ENCODE measurements around the gene CCDC3. TPM values are rescaled to one million over a fixed set of nuclear protein-coding genes. Genes with fewer than 3 reads are reported as not detected.
A peak's percentile ranks its signal among the peaks of the same experiment; 100 is the strongest.
"Not testable (repeated sequence)": the region's sequence is repeated elsewhere in the genome, so short reads cannot be mapped to it uniquely, and the experiment has no call there.

CCDC3 gene
- total RNA-seq, 4 donors from 2014 or later: 5.6 to 34.3 (median 13.4) TPM

GRCh38 chr10:12873172-12873571, 128.3 kb downstream of the CCDC3 start:
- H3K4me3 ChIP-seq: no peak overlapping the region
- no peaks in the 10 kb centered on the region for H3K27me3 ChIP-seq
- H3K4me1 ChIP-seq: peaks cover 0 to 36% (median 3%) of the 10 kb centered on the region in 3 donors
- H3K27ac ChIP-seq: peak overlapping the region in 2 of 4 donors; percentile 8 to 46
- DNase-seq: no peak
- H3K36me3 ChIP-seq: no peaks in the 10 kb centered on the region
- 37 to 40% methylated on average over 7 to 8 of the region's 8 CpGs for WGBS, 2 donors
- no peaks in the 10 kb centered on the region for H3K9me3 ChIP-seq
- intact Hi-C loops (cut with DNase I): no loop called here
- TF ChIP-seq, protein P1, sequence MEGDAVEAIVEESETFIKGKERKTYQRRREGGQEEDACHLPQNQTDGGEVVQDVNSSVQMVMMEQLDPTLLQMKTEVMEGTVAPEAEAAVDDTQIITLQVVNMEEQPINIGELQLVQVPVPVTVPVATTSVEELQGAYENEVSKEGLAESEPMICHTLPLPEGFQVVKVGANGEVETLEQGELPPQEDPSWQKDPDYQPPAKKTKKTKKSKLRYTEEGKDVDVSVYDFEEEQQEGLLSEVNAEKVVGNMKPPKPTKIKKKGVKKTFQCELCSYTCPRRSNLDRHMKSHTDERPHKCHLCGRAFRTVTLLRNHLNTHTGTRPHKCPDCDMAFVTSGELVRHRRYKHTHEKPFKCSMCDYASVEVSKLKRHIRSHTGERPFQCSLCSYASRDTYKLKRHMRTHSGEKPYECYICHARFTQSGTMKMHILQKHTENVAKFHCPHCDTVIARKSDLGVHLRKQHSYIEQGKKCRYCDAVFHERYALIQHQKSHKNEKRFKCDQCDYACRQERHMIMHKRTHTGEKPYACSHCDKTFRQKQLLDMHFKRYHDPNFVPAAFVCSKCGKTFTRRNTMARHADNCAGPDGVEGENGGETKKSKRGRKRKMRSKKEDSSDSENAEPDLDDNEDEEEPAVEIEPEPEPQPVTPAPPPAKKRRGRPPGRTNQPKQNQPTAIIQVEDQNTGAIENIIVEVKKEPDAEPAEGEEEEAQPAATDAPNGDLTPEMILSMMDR (IDR thresholded peaks at IDR 0.05): no peak
- no peak for TF ChIP-seq POLR2A (IDR thresholded peaks at IDR 0.05)

- H3K4me3 ChIP-seq: no peak overlapping the region
- H3K4me1 ChIP-seq: peaks cover 0 to 36% (median 3%) of the 10 kb centered on the region in 3 donors
- no peaks in the 10 kb centered on the region for H3K36me3 ChIP-seq
- WGBS, 2 donors: 81 to 92% methylated on average over 9 of the region's 9 CpGs
- intact Hi-C loops (cut with DNase I): no loop called here
- TF ChIP-seq, protein P1 (IDR thresholded peaks at IDR 0.05): no peak
- no peak for TF ChIP-seq POLR2A (IDR thresholded peaks at IDR 0.05)
- no peaks in the 10 kb centered on the region for H3K9me3 ChIP-seq
- no peak for DNase-seq
- H3K27ac ChIP-seq: peak overlapping the region in 1 of 4 donors; percentile 46
- no peaks in the 10 kb centered on the region for H3K27me3 ChIP-seq
Observed at GRCh38 chr10:12872577-12872976, 128.9 kb downstream of the CCDC3 start.

GRCh38 chr10:12869427-12869826, 132.1 kb downstream of the CCDC3 start:
- no peak for TF ChIP-seq POLR2A (IDR thresholded peaks at IDR 0.05)
- TF ChIP-seq, protein P1 (IDR thresholded peaks at IDR 0.05): no peak
- WGBS, 2 donors: 43 to 68% methylated on average over 2 to 3 of the region's 3 CpGs
- H3K4me3 ChIP-seq: no peak overlapping the region
- H3K4me1 ChIP-seq: peaks cover 0 to 11% (median 0%) of the 10 kb centered on the region in 3 donors
- no peaks in the 10 kb centered on the region for H3K36me3 ChIP-seq
- H3K27me3 ChIP-seq: no peaks in the 10 kb centered on the region
- DNase-seq: no peak
- no peaks in the 10 kb centered on the region for H3K9me3 ChIP-seq
- intact Hi-C loops (cut with DNase I): no loop called here
- H3K27ac ChIP-seq: no peak overlapping the region

DNA sequence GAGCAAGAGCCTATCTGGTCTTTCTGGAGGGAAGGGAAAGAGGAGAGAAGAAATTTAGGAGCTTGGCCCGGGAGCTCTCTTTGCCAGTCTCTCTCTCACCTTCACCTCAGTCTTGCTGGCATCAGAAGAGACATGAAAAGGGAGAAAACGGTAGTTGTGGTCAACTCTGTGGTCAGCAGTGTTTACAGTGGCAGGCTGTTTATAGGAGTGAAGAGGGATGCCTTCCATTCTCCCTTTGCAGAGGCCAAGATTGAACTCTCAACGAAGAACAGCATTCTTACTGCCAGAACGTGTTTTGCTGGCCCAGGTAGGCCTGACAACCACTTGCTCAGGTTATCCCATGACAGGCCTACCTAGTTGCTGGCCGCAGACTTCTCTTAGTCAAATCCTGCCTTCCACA, 133.3 kb downstream of the CCDC3 start:
- Histone ChIP-seq H3K9me3 (no peaks in the 10 kb centered on the region), H3K36me3 (no peaks in the 10 kb centered on the region), H3K4me1 (peaks cover 0 to 7% (median 0%) of the 10 kb centered on the region in 3 donors), H3K4me3 (no peak overlapping the region), H3K27me3 (no peaks in the 10 kb centered on the region), H3K27ac (no peak overlapping the region)
- no peak for DNase-seq
- no peak for TF ChIP-seq POLR2A (IDR thresholded peaks at IDR 0.05)
- TF ChIP-seq, protein P1 (IDR thresholded peaks at IDR 0.05): no peak
- 66 to 73% methylated on average over 5 of the region's 5 CpGs for WGBS, 2 donors
- intact Hi-C loops (cut with DNase I): no loop called here

- H3K9me3 ChIP-seq; H3K36me3 ChIP-seq; H3K4me1 ChIP-seq; DNase-seq; H3K27me3 ChIP-seq; H3K27ac ChIP-seq; H3K4me3 ChIP-seq; intact Hi-C loops (cut with DNase I): not testable (repeated sequence)
- 46 to 75% methylated on average over 4 to 6 of the region's 6 CpGs for WGBS, 2 donors
Observed at GRCh38 chr10:12865515-12865914, 136.0 kb downstream of the CCDC3 start.

DNA sequence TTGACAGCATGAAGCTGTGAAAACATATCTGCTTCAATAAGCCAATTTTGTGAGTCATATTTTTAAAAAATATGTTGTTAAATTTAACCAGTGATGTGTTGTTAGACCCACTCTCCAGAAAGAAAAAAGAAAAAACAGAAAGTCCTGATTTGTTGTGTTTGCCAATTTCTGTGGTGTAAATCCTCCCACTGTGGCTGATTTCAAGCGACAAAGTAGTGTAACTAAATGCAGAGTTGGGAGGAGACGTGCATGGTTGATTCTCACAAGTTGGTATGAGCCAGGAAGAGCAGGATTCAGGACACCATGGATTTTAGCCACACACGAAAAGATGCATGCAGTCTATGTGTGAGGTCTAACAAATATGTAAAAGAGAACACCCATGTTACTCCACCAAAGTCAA, 139.1 kb downstream of the CCDC3 start:
- intact Hi-C loops (cut with DNase I): no loop called here
- TF ChIP-seq, protein P1 (IDR thresholded peaks at IDR 0.05): no peak
- TF ChIP-seq POLR2A (IDR thresholded peaks at IDR 0.05): no peak
- DNase-seq: no peak
- Histone ChIP-seq H3K27me3 (no peaks in the 10 kb centered on the region), H3K4me1 (no peaks in the 10 kb centered on the region), H3K9me3 (no peaks in the 10 kb centered on the region), H3K4me3 (no peak overlapping the region), H3K27ac (no peak overlapping the region), H3K36me3 (no peaks in the 10 kb centered on the region)
- WGBS, 2 donors: 85 to 86% methylated on average over 3 of the region's 3 CpGs
